ENCODE data around the gene FBXO40. TPM values are rescaled to one million over a fixed set of nuclear protein-coding genes. Genes with fewer than 3 reads are reported as not detected.

FBXO40 gene
- total RNA-seq, 4 donors from 2014 or later: 0.08 to 0.16 TPM; not detected in 2

- no peak for TF ChIP-seq CTCF (IDR thresholded peaks at IDR 0.05)
- TF ChIP-seq EP300 (IDR thresholded peaks at IDR 0.05): no peak
- no peak for TF ChIP-seq POLR2A (IDR thresholded peaks at IDR 0.05)
- TF ChIP-seq POLR2AphosphoS5 (IDR thresholded peaks at IDR 0.05): no peak
- Histone ChIP-seq H3K4me3 (no peak overlapping the region), H3K27me3 (no peaks in the 10 kb centered on the region), H3K36me3 (no peaks in the 10 kb centered on the region), H3K27ac (no peak overlapping the region), H3K4me1 (peaks cover 0 to 22% (median 11%) of the 10 kb centered on the region in 3 donors), H3K9me3 (no peaks in the 10 kb centered on the region)
- 91 to 92% methylated on average over 5 of the region's 5 CpGs for WGBS, 2 donors (ENCODE audit: low coverage in 1 of 2)
- ATAC-seq: no peak
These were observed 51.9 kb downstream of the FBXO40 start for GRCh38 chr3:121645054-121645453.

GRCh38 chr3:121648219-121648958 lies 55.2 kb downstream of the FBXO40 start:
- no peaks in the 10 kb centered on the region for H3K36me3 ChIP-seq
- no peaks in the 10 kb centered on the region for H3K27me3 ChIP-seq
- H3K27ac ChIP-seq: peak overlapping the region; percentile 62 to 83 (median 72)
- no peak overlapping the region for H3K4me3 ChIP-seq
- peak; percentile 87 for ATAC-seq
- TF ChIP-seq POLR2AphosphoS5 (IDR thresholded peaks at IDR 0.05) (peak; percentile 77), CTCF (IDR thresholded peaks at IDR 0.05) (peak in 3 of 4 experiments; percentile 27 to 45 (median 34)), EP300 (IDR thresholded peaks at IDR 0.05) (no peak), POLR2A (IDR thresholded peaks at IDR 0.05) (no peak)
- 27 to 43% methylated on average over 5 of the region's 6 CpGs for WGBS, 2 donors (ENCODE audit: low coverage in 1 of 2)
- H3K9me3 ChIP-seq: no peaks in the 10 kb centered on the region
- peaks cover 0 to 22% (median 11%) of the 10 kb centered on the region in 3 donors for H3K4me1 ChIP-seq

- ATAC-seq: no peak
- peak overlapping the region in 2 of 4 donors; percentile 62 to 73 for H3K27ac ChIP-seq
- H3K27me3 ChIP-seq: no peaks in the 10 kb centered on the region
- H3K4me3 ChIP-seq: no peak overlapping the region
- no peaks in the 10 kb centered on the region for H3K9me3 ChIP-seq
- TF ChIP-seq POLR2AphosphoS5 (IDR thresholded peaks at IDR 0.05): no peak
- TF ChIP-seq POLR2A (IDR thresholded peaks at IDR 0.05): no peak
- H3K36me3 ChIP-seq: no peaks in the 10 kb centered on the region
- peaks cover 0 to 22% (median 11%) of the 10 kb centered on the region in 3 donors for H3K4me1 ChIP-seq
These were observed 56.5 kb downstream of the FBXO40 start for GRCh38 chr3:121649645-121650044.

GRCh38 chr3:121651684-121652083 lies 58.5 kb downstream of the FBXO40 start:
- Histone ChIP-seq H3K27me3 (no peaks in the 10 kb centered on the region), H3K9me3 (no peaks in the 10 kb centered on the region), H3K36me3 (no peaks in the 10 kb centered on the region), H3K27ac (no peak overlapping the region), H3K4me1 (peaks cover 0 to 22% (median 11%) of the 10 kb centered on the region in 3 donors), H3K4me3 (no peak overlapping the region)
- no peak for ATAC-seq
- TF ChIP-seq CTCF (IDR thresholded peaks at IDR 0.05) (no peak), POLR2A (IDR thresholded peaks at IDR 0.05) (no peak), EP300 (IDR thresholded peaks at IDR 0.05) (no peak), POLR2AphosphoS5 (IDR thresholded peaks at IDR 0.05) (no peak)

- Histone ChIP-seq H3K27ac (no peak overlapping the region), H3K4me1 (no peaks in the 10 kb centered on the region), H3K27me3 (no peaks in the 10 kb centered on the region), H3K4me3 (no peak overlapping the region), H3K36me3 (no peaks in the 10 kb centered on the region), H3K9me3 (no peaks in the 10 kb centered on the region)
- no peak for ATAC-seq
- TF ChIP-seq CTCF (IDR thresholded peaks at IDR 0.05) (no peak), POLR2AphosphoS5 (IDR thresholded peaks at IDR 0.05) (no peak), EP300 (IDR thresholded peaks at IDR 0.05) (no peak), POLR2A (IDR thresholded peaks at IDR 0.05) (no peak)
- WGBS, 2 donors (ENCODE audit: low coverage in 1 of 2): 61 to 70% methylated on average over 2 to 6 of the region's 6 CpGs
These were observed 61.6 kb downstream of the FBXO40 start for GRCh38 chr3:121654493-121655385.
